ENCODE measurements around the gene BBS4. TPM values are rescaled to one million over a fixed set of nuclear protein-coding genes. Genes with fewer than 3 reads are reported as not detected.

The BBS4 gene
- total RNA-seq, 1 experiment from 2014 or later: 20.0 TPM

- no peak for DNase-seq (ENCODE audit: low read depth)
Observed at GRCh38 chr15:72760590-72761260, 74.7 kb downstream of the BBS4 start.

- no peak for DNase-seq (ENCODE audit: low read depth)
Observed at GRCh38 chr15:72764656-72765055, 78.6 kb downstream of the BBS4 start.

GRCh38 chr15:72766025-72766424 is 80.0 kb downstream of the BBS4 start:
- DNase-seq (ENCODE audit: low read depth): no peak

GRCh38 chr15:72766780-72767179 is 80.8 kb downstream of the BBS4 start:
- no peak for DNase-seq (ENCODE audit: low read depth)

GRCh38 chr15:72770673-72771328 is 84.8 kb downstream of the BBS4 start:
- DNase-seq (ENCODE audit: low read depth): no peak

- DNase-seq (ENCODE audit: low read depth): no peak
Observed at GRCh38 chr15:72771329-72771725, 85.3 kb downstream of the BBS4 start.

GRCh38 chr15:72774696-72775383 is 88.8 kb downstream of the BBS4 start:
- no peak for DNase-seq (ENCODE audit: low read depth)

- DNase-seq (ENCODE audit: low read depth): peak; percentile 26
Observed at GRCh38 chr15:72778796-72779195, 92.8 kb downstream of the BBS4 start.

- DNase-seq (ENCODE audit: low read depth): no peak
Observed at GRCh38 chr15:72781631-72782030, 95.6 kb downstream of the BBS4 start.

GRCh38 chr15:72782274-72783003 is 96.4 kb downstream of the BBS4 start:
- DNase-seq (ENCODE audit: low read depth): no peak

GRCh38 chr15:72783004-72783639 is 97.1 kb downstream of the BBS4 start:
- peak; percentile 28 for DNase-seq (ENCODE audit: low read depth)

GRCh38 chr15:72783640-72784455 is 97.8 kb downstream of the BBS4 start, which contains the start of gene ADPGK:
Gene ADPGK, minus strand, starts transcription at chr15:72783758. Its CDS starts 67 bp downstream, at chr15:72783691.
- DNase-seq (ENCODE audit: low read depth): peak; percentile 90

GRCh38 chr15:72784456-72784876 is 98.5 kb downstream of the BBS4 start:
- DNase-seq (ENCODE audit: low read depth): no peak

- DNase-seq (ENCODE audit: low read depth): peak; percentile 64
Observed at GRCh38 chr15:72785432-72785831, 99.4 kb downstream of the BBS4 start.

- no peak for DNase-seq (ENCODE audit: low read depth)
Observed at GRCh38 chr15:72785841-72786240, 99.8 kb downstream of the BBS4 start.

GRCh38 chr15:72786242-72786641 is 100.2 kb downstream of the BBS4 start:
- no peak for DNase-seq (ENCODE audit: low read depth)

- no peak for DNase-seq (ENCODE audit: low read depth)
Observed at GRCh38 chr15:72786676-72787345, 100.8 kb downstream of the BBS4 start.

- DNase-seq (ENCODE audit: low read depth): no peak
Observed at GRCh38 chr15:72787526-72787925, 101.5 kb downstream of the BBS4 start.

All from LHCN-M2 (cell line).